Measurements from ENCODE around the gene PPP3CA. TPM values are rescaled to one million over a fixed set of nuclear protein-coding genes. Genes with fewer than 3 reads are reported as not detected.

PPP3CA gene
- total RNA-seq, 1 donor from 2014 or later, result 36.5 TPM

GRCh38 chr4:101083131-101083530, 264.2 kb downstream of the PPP3CA start:
- DNase-seq (ENCODE audit: low spot score), result no peak
- H3K27ac Mint-ChIP-seq (ENCODE audit: unreplicated experiment), result no peak overlapping the region
- H3K9me3 Mint-ChIP-seq (ENCODE audit: low read depth), result no peaks in the 10 kb centered on the region
- H3K27me3 Mint-ChIP-seq (ENCODE audit: low read depth), result no peaks in the 10 kb centered on the region
- no peaks in the 10 kb centered on the region for H3K4me1 Mint-ChIP-seq (ENCODE audit: low read depth)
- peaks cover 6% of the 10 kb centered on the region for H3K36me3 Mint-ChIP-seq (ENCODE audit: low read depth)
- TF ChIP-seq, protein P1, sequence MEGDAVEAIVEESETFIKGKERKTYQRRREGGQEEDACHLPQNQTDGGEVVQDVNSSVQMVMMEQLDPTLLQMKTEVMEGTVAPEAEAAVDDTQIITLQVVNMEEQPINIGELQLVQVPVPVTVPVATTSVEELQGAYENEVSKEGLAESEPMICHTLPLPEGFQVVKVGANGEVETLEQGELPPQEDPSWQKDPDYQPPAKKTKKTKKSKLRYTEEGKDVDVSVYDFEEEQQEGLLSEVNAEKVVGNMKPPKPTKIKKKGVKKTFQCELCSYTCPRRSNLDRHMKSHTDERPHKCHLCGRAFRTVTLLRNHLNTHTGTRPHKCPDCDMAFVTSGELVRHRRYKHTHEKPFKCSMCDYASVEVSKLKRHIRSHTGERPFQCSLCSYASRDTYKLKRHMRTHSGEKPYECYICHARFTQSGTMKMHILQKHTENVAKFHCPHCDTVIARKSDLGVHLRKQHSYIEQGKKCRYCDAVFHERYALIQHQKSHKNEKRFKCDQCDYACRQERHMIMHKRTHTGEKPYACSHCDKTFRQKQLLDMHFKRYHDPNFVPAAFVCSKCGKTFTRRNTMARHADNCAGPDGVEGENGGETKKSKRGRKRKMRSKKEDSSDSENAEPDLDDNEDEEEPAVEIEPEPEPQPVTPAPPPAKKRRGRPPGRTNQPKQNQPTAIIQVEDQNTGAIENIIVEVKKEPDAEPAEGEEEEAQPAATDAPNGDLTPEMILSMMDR (IDR thresholded peaks at IDR 0.05), result no peak
- no peak overlapping the region for H3K4me3 Mint-ChIP-seq (ENCODE audit: unreplicated experiment)

DNA sequence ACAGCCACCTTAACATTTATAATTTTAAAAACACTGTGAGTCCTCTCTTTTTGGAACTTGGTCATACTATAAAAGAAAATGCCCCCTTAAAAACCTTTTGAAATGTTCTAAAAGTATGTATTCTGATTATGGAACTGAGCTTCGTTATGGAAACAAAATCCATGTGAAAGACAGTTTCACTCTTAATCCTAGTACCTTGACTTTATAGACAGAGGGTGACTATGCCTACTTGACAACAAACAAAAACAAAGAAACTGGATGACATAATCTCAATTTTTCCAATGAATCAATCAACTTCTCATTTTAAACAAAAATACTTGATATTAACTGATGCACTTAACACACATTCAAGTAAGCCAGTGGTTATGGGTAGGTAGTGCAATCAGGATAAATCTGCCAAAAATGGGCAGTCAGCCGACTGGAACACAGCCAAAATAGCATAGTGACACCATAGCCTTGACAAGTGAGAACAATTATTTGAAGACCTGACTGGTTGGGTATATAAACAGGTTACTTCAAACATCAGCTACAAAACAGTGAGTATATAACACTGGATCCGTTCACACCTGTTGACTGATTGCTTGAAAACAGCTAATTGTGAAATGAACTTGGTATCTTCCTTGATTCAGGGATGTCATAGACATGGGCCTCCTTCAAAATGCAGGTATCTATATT, 265.5 kb downstream of the PPP3CA start:
- no peaks in the 10 kb centered on the region for H3K9me3 Mint-ChIP-seq (ENCODE audit: low read depth)
- peaks cover 5% of the 10 kb centered on the region for H3K36me3 Mint-ChIP-seq (ENCODE audit: low read depth)
- TF ChIP-seq, protein P1 (IDR thresholded peaks at IDR 0.05), result no peak

GRCh38 chr4:101081166-101081565, 266.2 kb downstream of the PPP3CA start:
- no peaks in the 10 kb centered on the region for H3K4me1 Mint-ChIP-seq (ENCODE audit: low read depth)
- no peak for DNase-seq (ENCODE audit: low spot score)
- no peak overlapping the region for H3K27ac Mint-ChIP-seq (ENCODE audit: unreplicated experiment)
- H3K9me3 Mint-ChIP-seq (ENCODE audit: low read depth), result no peaks in the 10 kb centered on the region
- H3K4me3 Mint-ChIP-seq (ENCODE audit: unreplicated experiment), result no peak overlapping the region
- no peaks in the 10 kb centered on the region for H3K27me3 Mint-ChIP-seq (ENCODE audit: low read depth)
- TF ChIP-seq, protein P1 (IDR thresholded peaks at IDR 0.05), result no peak
- peaks cover 6% of the 10 kb centered on the region for H3K36me3 Mint-ChIP-seq (ENCODE audit: low read depth)

More for the DNA sequence above, 265.5 kb downstream of the PPP3CA start:
- no peak for DNase-seq (ENCODE audit: low spot score)
- Mint-ChIP-seq H3K27me3 (ENCODE audit: low read depth) (no peaks in the 10 kb centered on the region), H3K4me1 (ENCODE audit: low read depth) (no peaks in the 10 kb centered on the region), H3K4me3 (ENCODE audit: unreplicated experiment) (no peak overlapping the region), H3K27ac (ENCODE audit: unreplicated experiment) (no peak overlapping the region)

DNA sequence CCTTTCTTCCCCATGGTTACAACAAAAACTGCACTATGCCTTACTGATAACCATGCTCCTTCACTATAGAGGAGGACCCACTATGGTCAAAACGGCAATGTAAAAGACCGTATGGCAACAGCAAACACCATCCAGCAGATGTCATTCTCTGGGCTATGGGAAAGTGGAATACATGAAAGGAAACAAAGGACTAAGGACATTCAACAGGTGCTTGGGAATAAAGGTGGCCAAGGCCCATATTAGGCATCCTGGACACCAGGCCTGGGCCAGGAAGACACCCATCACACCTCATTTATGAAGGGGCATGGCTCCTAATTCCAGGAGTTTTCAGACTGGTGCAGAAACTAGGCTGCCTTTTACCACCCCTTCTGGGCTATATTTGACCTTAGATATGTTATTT, 268.4 kb downstream of the PPP3CA start:
- DNase-seq (ENCODE audit: low spot score), result no peak
- TF ChIP-seq, protein P1 (IDR thresholded peaks at IDR 0.05), result no peak
- H3K27ac Mint-ChIP-seq (ENCODE audit: unreplicated experiment), result no peak overlapping the region
- H3K36me3 Mint-ChIP-seq (ENCODE audit: low read depth), result peaks cover 8% of the 10 kb centered on the region
- no peaks in the 10 kb centered on the region for H3K9me3 Mint-ChIP-seq (ENCODE audit: low read depth)
- H3K4me3 Mint-ChIP-seq (ENCODE audit: unreplicated experiment), result no peak overlapping the region
- H3K27me3 Mint-ChIP-seq (ENCODE audit: low read depth), result no peaks in the 10 kb centered on the region
- peaks cover 4% of the 10 kb centered on the region for H3K4me1 Mint-ChIP-seq (ENCODE audit: low read depth)

DNA sequence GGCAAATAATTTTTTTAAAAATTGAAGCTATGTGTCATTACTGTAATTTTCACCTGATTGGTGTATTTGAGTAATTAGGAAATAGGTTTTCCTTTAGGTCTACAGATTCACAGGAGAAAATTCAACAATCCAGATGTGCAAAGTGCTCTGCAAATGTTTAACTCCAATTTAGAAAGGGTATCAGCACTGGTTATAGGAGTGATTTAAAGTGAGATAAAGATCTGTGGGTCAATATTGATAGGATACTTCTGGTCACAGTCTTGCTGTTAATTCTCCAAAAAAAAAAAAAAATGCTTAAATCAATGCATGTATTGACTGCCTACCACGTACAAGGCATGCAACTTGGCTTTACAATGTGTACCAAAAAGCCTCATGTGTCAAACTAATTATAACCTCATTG, 271.3 kb downstream of the PPP3CA start:
- H3K4me3 Mint-ChIP-seq (ENCODE audit: unreplicated experiment), result no peak overlapping the region
- peaks cover 21% of the 10 kb centered on the region for H3K4me1 Mint-ChIP-seq (ENCODE audit: low read depth)
- peaks cover 7% of the 10 kb centered on the region for H3K36me3 Mint-ChIP-seq (ENCODE audit: low read depth)
- H3K9me3 Mint-ChIP-seq (ENCODE audit: low read depth), result no peaks in the 10 kb centered on the region
- TF ChIP-seq, protein P1 (IDR thresholded peaks at IDR 0.05), result no peak
- no peak for DNase-seq (ENCODE audit: low spot score)
- no peaks in the 10 kb centered on the region for H3K27me3 Mint-ChIP-seq (ENCODE audit: low read depth)
- H3K27ac Mint-ChIP-seq (ENCODE audit: unreplicated experiment), result no peak overlapping the region

All from chondrocyte (in vitro differentiated cells).